ENCODE results near the gene PRKAR1B. TPM values are rescaled to one million over a fixed set of nuclear protein-coding genes. Genes with fewer than 3 reads are reported as not detected.

The PRKAR1B gene
- polyA plus RNA-seq, 1 of the 3 experiments (the other 2 are of a cell fraction): 63.7 TPM

- Histone ChIP-seq H3K4me2 (no peak overlapping the region), H3K27me3 (ENCODE audit: insufficient read depth) (no peaks in the 10 kb centered on the region), H4K20me1 (ENCODE audit: insufficient read depth) (no peaks in the 10 kb centered on the region), H3K9me2 (no peaks in the 10 kb centered on the region), H3K79me2 (ENCODE audit: insufficient read depth) (no peaks in the 10 kb centered on the region), H3K9me3 (no peaks in the 10 kb centered on the region), H3K27ac (ENCODE audit: low read depth in 2 of 2, low read length in 1 of 2) (no peak overlapping the region), H2AFZ (ENCODE audit: low read depth) (no peak overlapping the region), H3K9ac (no peak overlapping the region), H3K4me1 (ENCODE audit: control insufficient read depth in 1 of 2, insufficient read depth in 2 of 2, low read depth in 1 of 2, low read length in 1 of 2) (no peaks in the 10 kb centered on the region), H3K4me3 (ENCODE audit: low read depth in 2 of 2, low read length in 1 of 2) (no peak overlapping the region), H3F3A (replicated peaks; ENCODE audit: insufficient read depth) (peaks cover 5% of the 10 kb centered on the region), H3K36me3 (replicated peaks in 1 of 2; ENCODE audit: control insufficient read depth in 1 of 2, insufficient read depth in 2 of 2, low read length in 1 of 2) (no peaks in the 10 kb centered on the region)
- POLR2A ChIA-PET: no interaction called here
- CTCF ChIA-PET: interaction anchor here (0.7 to 1.2 kb wide), 4 partner anchors 8 to 32 kb away, joined by 3 read pairs; no protein-coding TSS in a partner anchor
- TF ChIP-seq FOXM1 (IDR thresholded peaks at IDR 0.05; ENCODE audit: low read depth) (no peak), FOSL2 (IDR thresholded peaks at IDR 0.05; ENCODE audit: borderline replicate concordance, low read depth) (no peak), FOXJ3 (CRISPR knock-in tag; IDR thresholded peaks at IDR 0.05) (no peak), TCF12 (IDR thresholded peaks at IDR 0.05) (no peak), REST (IDR thresholded peaks at IDR 0.05; ENCODE audit: low read depth, low read length) (no peak), JUND (IDR thresholded peaks at IDR 0.05) (no peak), NRF1 (IDR thresholded peaks at IDR 0.05; ENCODE audit: low read depth, low read length) (no peak), GABPA (IDR thresholded peaks at IDR 0.05; ENCODE audit: low read depth) (no peak), RCOR1 (IDR thresholded peaks at IDR 0.05; ENCODE audit: low read length) (no peak), TEAD4 (IDR thresholded peaks at IDR 0.05; ENCODE audit: borderline replicate concordance, insufficient read depth) (no peak), SIN3A (IDR thresholded peaks at IDR 0.05; ENCODE audit: borderline replicate concordance, low read depth, low read length) (no peak), EP300 (IDR thresholded peaks at IDR 0.05; ENCODE audit: borderline replicate concordance in 1 of 2, low read depth in 1 of 2, low read length in 1 of 2) (no peak), SMC3 (IDR thresholded peaks at IDR 0.05; ENCODE audit: low read depth, low read length) (no peak), PBX3 (IDR thresholded peaks at IDR 0.05) (no peak), EZH2phosphoT487 (IDR thresholded peaks at IDR 0.05; ENCODE audit: borderline replicate concordance, low read depth) (no peak), CHD2 (IDR thresholded peaks at IDR 0.05; ENCODE audit: low read length, partially characterized antibody) (no peak), RXRA (IDR thresholded peaks at IDR 0.05; ENCODE audit: borderline replicate concordance, low read depth) (no peak)
- 92% methylated on average over 25 of the region's 25 CpGs for WGBS (ENCODE audit: low lambda C conversion rate)
- DNase-seq: no peak
Measured at GRCh38 chr7:638256-639011, 88.6 kb downstream of the PRKAR1B start.
